ENCODE results near the gene TBC1D2. TPM values are rescaled to one million over a fixed set of nuclear protein-coding genes. Genes with fewer than 3 reads are reported as not detected.

TBC1D2 gene
- total and polyA plus RNA-seq, 2 of the 13 experiments (the other 11 are each of a cell fraction or from before 2014, with no cell fraction given): 2.0 to 2.8 TPM

DNA sequence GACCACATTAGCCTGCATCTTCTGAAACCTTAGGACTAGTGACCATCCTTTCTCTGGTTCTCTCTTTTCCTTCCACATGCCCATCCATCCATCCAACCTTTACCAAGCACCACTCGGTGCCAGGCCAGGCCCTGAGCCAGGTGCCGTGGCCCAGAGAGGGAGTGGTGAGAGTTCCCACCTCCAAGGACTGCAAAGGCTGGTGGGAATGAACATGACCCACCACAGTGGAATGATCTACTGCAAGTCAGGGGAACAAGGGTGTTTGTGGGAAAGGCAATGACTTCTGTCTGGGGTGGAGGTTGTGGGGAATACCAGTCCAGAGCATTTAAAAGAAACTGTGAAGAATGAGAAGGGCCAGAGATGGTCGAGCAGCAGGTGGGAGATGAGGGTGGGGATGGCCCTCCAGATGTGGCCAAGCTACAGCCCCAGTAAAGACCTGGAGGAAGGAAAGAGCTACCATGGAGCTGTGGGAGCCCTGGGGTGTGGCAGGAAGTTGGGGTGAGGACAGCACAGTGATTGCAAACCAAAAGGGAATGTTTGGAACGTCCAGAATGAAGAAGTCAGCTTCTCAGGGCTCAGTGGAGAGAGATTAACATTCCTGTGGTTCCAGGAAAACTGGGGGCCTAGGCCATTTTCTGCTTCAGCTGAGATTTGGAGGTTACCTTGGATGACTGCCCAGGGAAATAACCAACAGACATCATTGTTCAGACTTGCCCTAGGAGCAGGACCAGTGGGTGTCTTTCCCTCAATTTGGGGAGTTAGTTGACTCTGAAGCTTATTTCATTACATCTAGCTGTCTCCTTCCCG is 32.4 kb downstream of the TBC1D2 start (continued):
- TF ChIP-seq, protein P1, sequence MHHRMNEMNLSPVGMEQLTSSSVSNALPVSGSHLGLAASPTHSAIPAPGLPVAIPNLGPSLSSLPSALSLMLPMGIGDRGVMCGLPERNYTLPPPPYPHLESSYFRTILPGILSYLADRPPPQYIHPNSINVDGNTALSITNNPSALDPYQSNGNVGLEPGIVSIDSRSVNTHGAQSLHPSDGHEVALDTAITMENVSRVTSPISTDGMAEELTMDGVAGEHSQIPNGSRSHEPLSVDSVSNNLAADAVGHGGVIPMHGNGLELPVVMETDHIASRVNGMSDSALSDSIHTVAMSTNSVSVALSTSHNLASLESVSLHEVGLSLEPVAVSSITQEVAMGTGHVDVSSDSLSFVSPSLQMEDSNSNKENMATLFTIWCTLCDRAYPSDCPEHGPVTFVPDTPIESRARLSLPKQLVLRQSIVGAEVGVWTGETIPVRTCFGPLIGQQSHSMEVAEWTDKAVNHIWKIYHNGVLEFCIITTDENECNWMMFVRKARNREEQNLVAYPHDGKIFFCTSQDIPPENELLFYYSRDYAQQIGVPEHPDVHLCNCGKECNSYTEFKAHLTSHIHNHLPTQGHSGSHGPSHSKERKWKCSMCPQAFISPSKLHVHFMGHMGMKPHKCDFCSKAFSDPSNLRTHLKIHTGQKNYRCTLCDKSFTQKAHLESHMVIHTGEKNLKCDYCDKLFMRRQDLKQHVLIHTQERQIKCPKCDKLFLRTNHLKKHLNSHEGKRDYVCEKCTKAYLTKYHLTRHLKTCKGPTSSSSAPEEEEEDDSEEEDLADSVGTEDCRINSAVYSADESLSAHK (CRISPR knock-in tag; IDR thresholded peaks at IDR 0.05; ENCODE audit: borderline replicate concordance): no peak
- TF ChIP-seq SYNCRIP (IDR thresholded peaks at IDR 0.05; ENCODE audit: insufficient read depth, low read depth, low read length) (no peak), ZC3H13 (CRISPR knock-in tag; IDR thresholded peaks at IDR 0.05) (no peak), MYNN (CRISPR knock-in tag; IDR thresholded peaks at IDR 0.05; ENCODE audit: low read depth) (no peak), SALL1 (CRISPR knock-in tag; IDR thresholded peaks at IDR 0.05) (no peak)

DNA sequence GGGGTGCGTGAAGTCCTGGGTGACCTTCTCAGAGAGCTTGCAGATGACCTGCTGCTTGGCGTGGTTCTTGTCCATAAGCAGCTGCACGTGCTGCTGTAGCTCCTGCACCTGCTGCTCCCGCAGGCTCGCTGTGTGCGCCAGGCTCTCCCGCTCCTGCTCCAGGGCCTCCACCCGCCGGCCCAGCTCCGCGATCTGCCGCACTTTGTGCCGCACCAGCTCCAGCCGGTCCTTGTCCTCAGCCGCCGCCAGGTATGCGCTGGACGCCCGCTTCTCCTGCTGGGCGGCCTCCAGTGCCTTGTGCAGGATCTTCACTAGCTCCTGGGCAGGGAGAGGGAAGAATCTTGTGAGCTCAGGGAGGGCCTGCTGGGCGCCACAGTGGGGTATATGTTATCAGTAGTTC is 34.5 kb downstream of the TBC1D2 start:
- WGBS (ENCODE audit: low lambda C conversion rate): 97% methylated on average over 21 of the region's 21 CpGs
- no peak overlapping the region for H3K4me3 ChIP-seq (replicated peaks in 1 of 3; ENCODE audit: insufficient read depth in 1 of 3, low read depth in 2 of 3, low read length in 3 of 3)
- H4K20me1 ChIP-seq (ENCODE audit: insufficient read depth, low read length): no peaks in the 10 kb centered on the region
- no peak overlapping the region for H2AFZ ChIP-seq (ENCODE audit: low read length)
- H3K9me3 ChIP-seq (ENCODE audit: low read length): no peaks in the 10 kb centered on the region
- POLR2A ChIA-PET: no interaction called here
- ATAC-seq (no peak), FAIRE-seq (no peak), DNase-seq (ENCODE audit: low spot score) (no peak)
- H3K9ac ChIP-seq (ENCODE audit: insufficient read depth, low read depth, low read length): no peak overlapping the region
- no peak overlapping the region for H3K27ac ChIP-seq (ENCODE audit: extremely low read length, insufficient read depth, low read length)
- H3K36me3 ChIP-seq (replicated peaks in 1 of 2; ENCODE audit: control insufficient read depth in 1 of 2, insufficient read depth in 2 of 2, low read length in 2 of 2): no peaks in the 10 kb centered on the region; a peak in 1 of 5 replicates
- CTCF ChIA-PET (ENCODE audit: low intra/inter-chr PET ratio, low total read pairs): no interaction called here
- H3K4me2 ChIP-seq (ENCODE audit: low read depth, low read length): no peak overlapping the region
- H3K79me2 ChIP-seq (ENCODE audit: insufficient read depth, low read length): no peaks in the 10 kb centered on the region
- intact Hi-C loops (cut with micrococcal nuclease; ENCODE audit: unreplicated experiment) (no loop called here), in situ Hi-C loops (cut with HindIII; ENCODE audit: extremely low pct_ligation_motif_present, low pct_unique_long_range_greater_than_20kb) (no loop called here)
- peaks cover 36% of the 10 kb centered on the region for H3K4me1 ChIP-seq (ENCODE audit: insufficient read depth, low read length)
- TF ChIP-seq, protein P2, sequence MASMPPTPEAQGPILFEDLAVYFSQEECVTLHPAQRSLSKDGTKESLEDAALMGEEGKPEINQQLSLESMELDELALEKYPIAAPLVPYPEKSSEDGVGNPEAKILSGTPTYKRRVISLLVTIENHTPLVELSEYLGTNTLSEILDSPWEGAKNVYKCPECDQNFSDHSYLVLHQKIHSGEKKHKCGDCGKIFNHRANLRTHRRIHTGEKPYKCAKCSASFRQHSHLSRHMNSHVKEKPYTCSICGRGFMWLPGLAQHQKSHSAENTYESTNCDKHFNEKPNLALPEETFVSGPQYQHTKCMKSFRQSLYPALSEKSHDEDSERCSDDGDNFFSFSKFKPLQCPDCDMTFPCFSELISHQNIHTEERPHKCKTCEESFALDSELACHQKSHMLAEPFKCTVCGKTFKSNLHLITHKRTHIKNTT (CRISPR knock-in tag; IDR thresholded peaks at IDR 0.05): no peak
- TF ChIP-seq, protein P3, sequence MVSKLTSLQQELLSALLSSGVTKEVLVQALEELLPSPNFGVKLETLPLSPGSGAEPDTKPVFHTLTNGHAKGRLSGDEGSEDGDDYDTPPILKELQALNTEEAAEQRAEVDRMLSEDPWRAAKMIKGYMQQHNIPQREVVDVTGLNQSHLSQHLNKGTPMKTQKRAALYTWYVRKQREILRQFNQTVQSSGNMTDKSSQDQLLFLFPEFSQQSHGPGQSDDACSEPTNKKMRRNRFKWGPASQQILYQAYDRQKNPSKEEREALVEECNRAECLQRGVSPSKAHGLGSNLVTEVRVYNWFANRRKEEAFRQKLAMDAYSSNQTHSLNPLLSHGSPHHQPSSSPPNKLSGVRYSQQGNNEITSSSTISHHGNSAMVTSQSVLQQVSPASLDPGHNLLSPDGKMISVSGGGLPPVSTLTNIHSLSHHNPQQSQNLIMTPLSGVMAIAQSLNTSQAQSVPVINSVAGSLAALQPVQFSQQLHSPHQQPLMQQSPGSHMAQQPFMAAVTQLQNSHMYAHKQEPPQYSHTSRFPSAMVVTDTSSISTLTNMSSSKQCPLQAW (CRISPR knock-in tag; IDR thresholded peaks at IDR 0.05): no peak
- TF ChIP-seq CCAR2 (optimal IDR thresholded peaks at IDR 0.05; ENCODE audit: low read depth, low read length): no peak
- no peak for TF ChIP-seq SSRP1 (CRISPR knock-in tag; IDR thresholded peaks at IDR 0.05)
- no peak for TF ChIP-seq ZNF563 (CRISPR knock-in tag; IDR thresholded peaks at IDR 0.05)
- no peak for TF ChIP-seq ZNF552 (CRISPR knock-in tag; IDR thresholded peaks at IDR 0.05; ENCODE audit: borderline replicate concordance)
- no peak for TF ChIP-seq ZNF20 (CRISPR knock-in tag; IDR thresholded peaks at IDR 0.05)
- TF ChIP-seq ARID2 (CRISPR knock-in tag; IDR thresholded peaks at IDR 0.05; ENCODE audit: borderline replicate concordance): no peak
- TF ChIP-seq JDP2 (CRISPR knock-in tag; IDR thresholded peaks at IDR 0.05; ENCODE audit: borderline replicate concordance): no peak
- TF ChIP-seq, protein P4, sequence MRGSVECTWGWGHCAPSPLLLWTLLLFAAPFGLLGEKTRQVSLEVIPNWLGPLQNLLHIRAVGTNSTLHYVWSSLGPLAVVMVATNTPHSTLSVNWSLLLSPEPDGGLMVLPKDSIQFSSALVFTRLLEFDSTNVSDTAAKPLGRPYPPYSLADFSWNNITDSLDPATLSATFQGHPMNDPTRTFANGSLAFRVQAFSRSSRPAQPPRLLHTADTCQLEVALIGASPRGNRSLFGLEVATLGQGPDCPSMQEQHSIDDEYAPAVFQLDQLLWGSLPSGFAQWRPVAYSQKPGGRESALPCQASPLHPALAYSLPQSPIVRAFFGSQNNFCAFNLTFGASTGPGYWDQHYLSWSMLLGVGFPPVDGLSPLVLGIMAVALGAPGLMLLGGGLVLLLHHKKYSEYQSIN (CRISPR knock-in tag; IDR thresholded peaks at IDR 0.05; ENCODE audit: borderline replicate concordance): no peak
- TF ChIP-seq SP5 (CRISPR knock-in tag; IDR thresholded peaks at IDR 0.05; ENCODE audit: borderline replicate concordance, low read depth): no peak
- no peak for TF ChIP-seq ZNF34 (CRISPR knock-in tag; IDR thresholded peaks at IDR 0.05; ENCODE audit: borderline replicate concordance)
- no TSS peak for BruUV-seq (replicated peaks)
- no peaks in the 10 kb centered on the region for H3K27me3 ChIP-seq (ENCODE audit: control insufficient read depth in 1 of 2, insufficient read depth in 2 of 2, low read length in 2 of 2)

Measured in HepG2 (cell line).